ENCODE data around the gene MUC20.
"Not testable (repeated sequence)": the region's sequence is repeated elsewhere in the genome, so short reads cannot be mapped to it uniquely, and the experiment has no call there.

The MUC20 gene

GRCh38 chr3:195770841-195771645 is 50.3 kb downstream of the MUC20 start:
- H3K4me3 ChIP-seq (ENCODE audit: low read depth in 1 of 2, low read length in 2 of 2); H3K36me3 ChIP-seq (ENCODE audit: insufficient read depth, low read length); H3K9ac ChIP-seq (ENCODE audit: low read length); H3K9me3 ChIP-seq (ENCODE audit: low read length); H3K27ac ChIP-seq (ENCODE audit: low read depth, low read length); H3K27me3 ChIP-seq (ENCODE audit: control insufficient read depth in 1 of 2, insufficient read depth in 2 of 2, low read length in 2 of 2); H3K4me1 ChIP-seq (ENCODE audit: insufficient read depth, low read length): not testable (repeated sequence)

GRCh38 chr3:195771646-195772300 is 51.0 kb downstream of the MUC20 start:
- Histone ChIP-seq H3K36me3 (ENCODE audit: insufficient read depth, low read length) (no peaks in the 10 kb centered on the region), H3K4me3 (ENCODE audit: low read depth in 1 of 2, low read length in 2 of 2) (no peak overlapping the region), H3K27me3 (ENCODE audit: control insufficient read depth in 1 of 2, insufficient read depth in 2 of 2, low read length in 2 of 2) (no peaks in the 10 kb centered on the region), H3K27ac (ENCODE audit: low read depth, low read length) (no peak overlapping the region), H3K4me1 (ENCODE audit: insufficient read depth, low read length) (no peaks in the 10 kb centered on the region), H3K9me3 (ENCODE audit: low read length) (no peaks in the 10 kb centered on the region), H3K9ac (ENCODE audit: low read length) (no peak overlapping the region)

DNA sequence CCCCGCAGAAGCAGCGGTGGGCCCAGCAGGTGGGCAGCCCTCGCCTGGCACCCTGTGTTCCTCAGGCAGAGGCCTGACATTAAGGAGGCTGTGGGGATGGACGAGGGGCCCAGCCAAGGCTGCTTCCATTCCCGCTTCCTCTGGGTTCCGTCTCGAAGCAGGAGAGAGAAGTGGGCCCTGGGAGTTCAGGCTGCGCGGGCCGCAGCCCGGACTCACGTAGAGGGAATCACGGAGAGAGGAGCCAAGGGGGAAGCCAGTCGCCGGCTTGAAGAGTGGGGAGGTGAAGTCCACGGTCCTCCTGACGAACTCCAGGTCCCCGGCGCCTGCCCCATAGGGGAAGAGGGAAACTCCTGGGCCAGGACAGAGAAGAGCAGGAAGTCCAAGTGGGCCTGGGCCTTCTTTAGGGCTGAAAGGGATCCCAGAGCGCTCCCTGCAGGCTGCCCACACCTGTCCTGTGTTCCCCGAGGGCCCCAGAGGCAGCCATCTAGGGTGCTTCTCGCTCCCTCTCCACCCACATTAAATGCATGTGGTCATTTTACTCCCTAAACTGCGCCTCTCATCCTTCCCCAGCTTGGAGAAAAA is 53.3 kb downstream of the MUC20 start:
- H3K27me3 ChIP-seq (ENCODE audit: control insufficient read depth in 1 of 2, insufficient read depth in 2 of 2, low read length in 2 of 2): no peaks in the 10 kb centered on the region
- H3K4me3 ChIP-seq (ENCODE audit: low read depth in 1 of 2, low read length in 2 of 2): no peak overlapping the region
- no peaks in the 10 kb centered on the region for H3K9me3 ChIP-seq (ENCODE audit: low read length)
- H3K36me3 ChIP-seq (ENCODE audit: insufficient read depth, low read length): no peaks in the 10 kb centered on the region
- H3K27ac ChIP-seq (ENCODE audit: low read depth, low read length): no peak overlapping the region
- H3K4me1 ChIP-seq (ENCODE audit: insufficient read depth, low read length): no peaks in the 10 kb centered on the region
- H3K9ac ChIP-seq (ENCODE audit: low read length): no peak overlapping the region

DNA sequence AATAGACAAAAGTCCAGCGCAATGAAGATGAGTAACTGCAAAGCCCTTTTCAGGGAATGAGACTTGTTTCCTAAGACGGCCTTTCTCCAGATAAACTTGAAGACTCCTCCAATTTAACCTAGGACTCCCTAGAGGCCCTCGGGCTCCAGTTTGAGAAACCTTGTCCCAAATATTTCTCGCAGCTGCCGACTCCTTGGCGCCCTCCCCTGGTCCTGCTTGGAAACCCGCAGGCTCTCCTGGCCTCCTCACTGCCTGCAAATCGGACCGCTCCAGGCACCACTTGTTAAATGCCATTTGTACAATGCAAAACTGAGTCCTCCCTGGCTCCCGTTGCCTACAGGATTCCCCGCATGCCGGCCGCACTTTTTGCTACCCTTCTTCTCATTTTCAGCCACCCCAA is 54.1 kb downstream of the MUC20 start:
- Histone ChIP-seq H3K9ac (ENCODE audit: low read length) (no peak overlapping the region), H3K4me3 (ENCODE audit: low read depth in 1 of 2, low read length in 2 of 2) (no peak overlapping the region), H3K36me3 (ENCODE audit: insufficient read depth, low read length) (no peaks in the 10 kb centered on the region), H3K4me1 (ENCODE audit: insufficient read depth, low read length) (no peaks in the 10 kb centered on the region), H3K27ac (ENCODE audit: low read depth, low read length) (no peak overlapping the region), H3K27me3 (ENCODE audit: control insufficient read depth in 1 of 2, insufficient read depth in 2 of 2, low read length in 2 of 2) (no peaks in the 10 kb centered on the region), H3K9me3 (ENCODE audit: low read length) (no peaks in the 10 kb centered on the region)

DNA sequence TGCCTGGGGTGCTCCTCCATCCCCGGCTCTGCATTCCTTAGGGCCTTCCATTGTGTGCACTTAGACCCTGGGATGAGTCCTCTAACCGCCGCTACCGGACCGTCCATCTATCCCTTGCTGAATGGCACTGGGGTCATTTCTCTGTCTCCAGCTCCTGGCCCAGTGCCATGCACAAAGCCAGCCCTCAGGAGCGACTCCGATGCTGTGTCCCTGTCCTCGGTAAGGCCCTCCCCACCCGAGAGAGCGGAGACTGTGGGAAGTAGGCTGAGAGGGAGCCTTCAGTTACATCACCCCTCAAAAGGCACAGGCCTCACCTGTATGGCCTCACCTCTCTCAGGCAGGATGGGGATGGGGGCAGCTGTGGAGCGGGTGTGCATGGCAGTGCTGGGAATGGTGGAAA is 57.2 kb downstream of the MUC20 start:
- Histone ChIP-seq H3K9ac (ENCODE audit: low read length) (no peak overlapping the region), H3K36me3 (ENCODE audit: insufficient read depth, low read length) (no peaks in the 10 kb centered on the region), H3K4me1 (ENCODE audit: insufficient read depth, low read length) (no peaks in the 10 kb centered on the region), H3K9me3 (ENCODE audit: low read length) (no peaks in the 10 kb centered on the region), H3K27ac (ENCODE audit: low read depth, low read length) (no peak overlapping the region), H3K27me3 (ENCODE audit: control insufficient read depth in 1 of 2, insufficient read depth in 2 of 2, low read length in 2 of 2) (no peaks in the 10 kb centered on the region), H3K4me3 (ENCODE audit: low read depth in 1 of 2, low read length in 2 of 2) (no peak overlapping the region)

- H3K4me3 ChIP-seq (ENCODE audit: low read depth in 1 of 2, low read length in 2 of 2); H3K4me1 ChIP-seq (ENCODE audit: insufficient read depth, low read length); H3K9ac ChIP-seq (ENCODE audit: low read length); H3K27me3 ChIP-seq (ENCODE audit: control insufficient read depth in 1 of 2, insufficient read depth in 2 of 2, low read length in 2 of 2); H3K9me3 ChIP-seq (ENCODE audit: low read length); H3K36me3 ChIP-seq (ENCODE audit: insufficient read depth, low read length); H3K27ac ChIP-seq (ENCODE audit: low read depth, low read length): not testable (repeated sequence)
Observed at GRCh38 chr3:195781236-195781635, 60.5 kb downstream of the MUC20 start.

Measured in muscle layer of colon (tissue), 2 donors.